RWPE1 (cell line): ENCODE data around the gene CXCL16.

ENCODE experiments used
- CTCF ChIA-PET: fragments of 350-600 bp; sonication (Branson Sonifier 250); formaldehyde crosslinking; extraction: SDS; loops from one replicate; lab custom pipeline; 2021; lab: Yijun Ruan, JAX
- POLR2A ChIA-PET: fragments of 400-600 bp; formaldehyde crosslinking; extraction: SDS; loops from one replicate; lab custom pipeline; 2020; ENCODE audit warnings: antibody characterized with exemption; ENCODE audit not compliant: low non-redundant PET; lab: Yijun Ruan, JAX
- DNase-seq: peaks from one replicate; pipeline ENCODE4 v3.0.0; 2012; ENCODE audit warnings: low spot score
- H3K27ac ChIP-seq: fragments of 450-650 bp; 2 replicates; pipeline ENCODE4 v1.5.1; 2017
- CTCF ChIP-seq: fragments of 450-650 bp; conservative IDR thresholded peaks from 2 replicates; pipeline ENCODE4 v1.5.1; 2017; ENCODE audit warnings: low read depth, mild to moderate bottlenecking

CXCL16 gene

GRCh38 chr17:4785311-4786105 lies 45.8 kb upstream of the CXCL16 start:
- DNase-seq, result no peak
- no peak overlapping the region for H3K27ac ChIP-seq
- no peak for TF ChIP-seq CTCF
- ChIA-PET POLR2A (no interaction called here), CTCF (interaction anchor here (0.7 kb wide), 1 partner anchor 30 kb away, joined by 4 read pairs; no protein-coding TSS in a partner anchor)

GRCh38 chr17:4782652-4783051 lies 42.9 kb upstream of the CXCL16 start:
- POLR2A ChIA-PET, result no interaction called here
- CTCF ChIA-PET, result interaction anchor here (0.5 to 0.8 kb wide), 2 partner anchors 25 to 279 kb away, joined by 5 read pairs; no protein-coding TSS in a partner anchor

GRCh38 chr17:4780325-4780955 lies 40.7 kb upstream of the CXCL16 start:
- H3K27ac ChIP-seq, result no peak overlapping the region
- DNase-seq, result no peak
- TF ChIP-seq CTCF, result no peak
- ChIA-PET CTCF (interaction anchor here (2.2 kb wide), 1 partner anchor 122 kb away, joined by 9 read pairs; the partner anchor contains the start of gene CHRNE), POLR2A (interaction anchor here (0.6 kb wide), 1 partner anchor 104 kb away, joined by 3 read pairs; no protein-coding TSS in a partner anchor)

More at GRCh38 chr17:4782652-4783051, 42.9 kb upstream of the CXCL16 start:
- no peak for DNase-seq
- no peak overlapping the region for H3K27ac ChIP-seq
- TF ChIP-seq CTCF, result no peak

GRCh38 chr17:4777969-4778760 lies 38.4 kb upstream of the CXCL16 start:
- ChIA-PET POLR2A (no interaction called here), CTCF (interaction anchor here (1.3 kb wide), 1 partner anchor 12 kb away, joined by 5 read pairs; no protein-coding TSS in a partner anchor)
- H3K27ac ChIP-seq, result no peak overlapping the region
- TF ChIP-seq CTCF, result no peak
- no peak for DNase-seq

- TF ChIP-seq CTCF, result no peak
- ChIA-PET POLR2A (no interaction called here), CTCF (interaction anchor here (0.6 to 0.8 kb wide), 3 partner anchors 17 to 206 kb away, joined by 3 to 4 read pairs (median 3); partner anchors contain the start of gene CHRNE)
- DNase-seq, result no peak
- H3K27ac ChIP-seq, result no peak overlapping the region
These were observed 32.5 kb upstream of the CXCL16 start for GRCh38 chr17:4772235-4772613.
